Measurements from ENCODE around the gene GFAP.
A peak's percentile ranks its signal among the peaks of the same experiment; 100 is the strongest.
"Not testable (repeated sequence)": the region's sequence is repeated elsewhere in the genome, so short reads cannot be mapped to it uniquely, and the experiment has no call there.

GFAP gene

GRCh38 chr17:44915321-44915726 lies at the start of gene GFAP:
TSS of gene GFAP (minus strand) at chr17:44915500. CDS start at chr17:44915486, 14 bp downstream.
- DNase-seq (ENCODE audit: low spot score): no peak

DNA sequence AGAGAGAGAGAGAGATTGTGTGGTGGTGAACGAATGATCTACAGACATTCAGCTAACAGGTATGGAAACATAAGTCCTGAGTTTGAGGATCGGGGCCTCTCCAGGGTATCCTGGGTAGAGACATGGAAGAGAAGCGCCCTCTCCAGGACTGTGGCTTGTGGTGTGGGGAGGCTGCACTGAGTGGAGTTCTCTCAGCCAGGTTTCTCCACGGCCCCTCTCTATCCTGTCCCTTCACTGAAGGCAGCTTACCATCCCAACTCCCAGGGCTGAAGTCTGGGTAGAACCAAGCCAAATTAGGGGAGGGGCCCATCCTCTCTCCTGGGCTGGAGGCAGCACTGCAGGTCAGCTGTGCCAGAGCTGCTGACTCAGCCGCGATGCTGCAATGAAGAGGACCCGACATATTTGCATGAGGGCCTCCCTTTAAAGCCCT lies 46.6 kb upstream of the GFAP start:
- DNase-seq (ENCODE audit: low spot score): no peak

- DNase-seq (ENCODE audit: low spot score): no peak
Observed at GRCh38 chr17:44960691-44961090, 45.4 kb upstream of the GFAP start.

DNA sequence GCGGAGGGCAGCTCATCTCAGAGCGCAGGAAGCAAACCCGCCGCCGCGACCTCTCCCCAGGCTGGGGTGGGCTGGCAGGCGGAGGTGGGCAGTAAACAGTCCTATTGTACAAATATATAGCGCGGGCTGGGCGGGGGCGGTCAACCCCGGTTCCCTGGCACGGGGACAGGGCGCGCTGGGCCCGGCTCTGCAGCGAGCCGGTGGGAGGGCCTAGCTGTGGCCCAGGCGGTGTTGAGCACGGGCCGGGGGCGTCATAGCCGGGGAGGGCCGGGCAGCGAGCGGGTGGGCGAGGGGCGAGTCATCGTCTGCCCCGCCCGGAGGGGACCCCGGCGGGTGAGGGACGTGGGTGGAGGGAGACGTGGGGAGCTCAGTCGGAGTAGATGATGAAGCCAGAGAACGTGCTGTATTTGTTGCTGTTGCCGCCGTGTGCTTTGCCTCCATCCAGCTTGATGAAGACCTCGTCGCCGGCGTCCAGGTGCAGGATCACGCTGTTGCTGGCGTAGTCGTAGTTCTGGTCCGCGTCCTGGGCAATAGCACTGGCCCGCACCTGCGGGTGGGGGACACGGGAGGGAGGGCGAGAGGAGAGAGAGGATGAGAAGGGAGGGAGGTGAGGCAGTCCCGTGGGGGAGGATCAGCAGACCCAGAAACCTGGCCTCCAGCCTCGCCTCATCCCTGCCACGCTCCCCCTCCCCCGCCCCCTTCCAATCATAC lies 44.7 kb upstream of the GFAP start:
- no peak for DNase-seq (ENCODE audit: low spot score)

- DNase-seq (ENCODE audit: low spot score): peak; percentile 46
Observed at GRCh38 chr17:44956998-44957981, 42.0 kb upstream of the GFAP start.

GRCh38 chr17:44955674-44956425 lies 40.5 kb upstream of the GFAP start:
- DNase-seq (ENCODE audit: low spot score): no peak

DNA sequence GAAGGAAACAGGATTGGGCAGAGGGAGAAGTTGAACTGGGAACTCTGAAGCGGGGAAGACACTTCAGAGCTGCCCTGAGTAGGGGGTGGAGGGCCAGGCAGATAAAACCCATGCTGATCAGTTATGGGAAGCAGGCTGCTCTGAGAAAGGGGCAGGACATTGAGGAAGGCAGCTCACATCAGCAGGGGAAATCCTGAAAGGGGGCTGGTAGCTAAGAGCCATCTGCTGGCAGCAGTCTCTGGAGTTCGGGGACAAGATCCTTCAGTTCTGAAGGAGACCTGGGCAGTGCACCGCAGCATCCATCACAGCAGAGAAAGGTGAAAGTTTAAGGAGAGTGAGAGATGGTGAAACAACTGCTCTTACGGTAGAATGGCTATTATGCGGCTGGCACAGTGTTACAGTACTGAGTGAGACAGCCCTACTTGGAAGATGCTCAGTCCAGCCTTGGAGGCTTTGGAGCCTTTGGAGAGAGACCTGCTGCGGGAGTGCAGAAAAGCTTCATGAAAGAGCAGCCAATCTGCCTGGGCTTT lies 37.7 kb upstream of the GFAP start:
- peak; percentile 52 for DNase-seq (ENCODE audit: low spot score)

- no peak for DNase-seq (ENCODE audit: low spot score)
Observed at GRCh38 chr17:44948315-44948795, 33.1 kb upstream of the GFAP start.

- peak; percentile 98 for DNase-seq (ENCODE audit: low spot score)
Observed at GRCh38 chr17:44947461-44948314, 32.4 kb upstream of the GFAP start, which contains the start of gene KIF18B. TSS of gene KIF18B (minus strand) at chr17:44947773. CDS start at chr17:44936344, 11,429 bp downstream.

GRCh38 chr17:44945652-44946051 lies 30.4 kb upstream of the GFAP start:
- not testable (repeated sequence) for DNase-seq (ENCODE audit: low spot score)

- no peak for DNase-seq (ENCODE audit: low spot score)
Observed at GRCh38 chr17:44942456-44942855, 27.2 kb upstream of the GFAP start.

- no peak for DNase-seq (ENCODE audit: low spot score)
Observed at GRCh38 chr17:44941712-44942331, 26.5 kb upstream of the GFAP start.

- no peak for DNase-seq (ENCODE audit: low spot score)
Observed at GRCh38 chr17:44940768-44941167, 25.5 kb upstream of the GFAP start.

- no peak for DNase-seq (ENCODE audit: low spot score)
Observed at GRCh38 chr17:44940317-44940716, 25.0 kb upstream of the GFAP start.

GRCh38 chr17:44935116-44935515 lies 19.8 kb upstream of the GFAP start:
- no peak for DNase-seq (ENCODE audit: low spot score)

DNA sequence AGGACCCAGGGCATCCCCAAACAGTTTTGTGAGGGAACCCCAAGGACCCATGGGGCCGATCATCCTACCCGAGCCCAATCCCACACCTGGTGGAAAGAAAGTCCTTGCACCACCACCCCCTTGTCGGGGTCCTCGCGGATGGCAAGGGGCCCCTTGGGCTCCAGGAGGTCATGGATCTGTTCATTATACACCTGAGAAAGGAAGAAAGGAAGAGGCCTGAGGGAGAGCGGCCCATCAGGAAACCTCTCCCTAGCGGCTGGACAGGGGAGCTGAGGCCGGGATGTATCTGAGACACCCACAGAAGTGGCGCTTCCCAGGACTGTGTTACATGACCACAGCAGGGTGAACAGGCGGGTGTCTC lies 19.4 kb upstream of the GFAP start:
- no peak for DNase-seq (ENCODE audit: low spot score)

DNA sequence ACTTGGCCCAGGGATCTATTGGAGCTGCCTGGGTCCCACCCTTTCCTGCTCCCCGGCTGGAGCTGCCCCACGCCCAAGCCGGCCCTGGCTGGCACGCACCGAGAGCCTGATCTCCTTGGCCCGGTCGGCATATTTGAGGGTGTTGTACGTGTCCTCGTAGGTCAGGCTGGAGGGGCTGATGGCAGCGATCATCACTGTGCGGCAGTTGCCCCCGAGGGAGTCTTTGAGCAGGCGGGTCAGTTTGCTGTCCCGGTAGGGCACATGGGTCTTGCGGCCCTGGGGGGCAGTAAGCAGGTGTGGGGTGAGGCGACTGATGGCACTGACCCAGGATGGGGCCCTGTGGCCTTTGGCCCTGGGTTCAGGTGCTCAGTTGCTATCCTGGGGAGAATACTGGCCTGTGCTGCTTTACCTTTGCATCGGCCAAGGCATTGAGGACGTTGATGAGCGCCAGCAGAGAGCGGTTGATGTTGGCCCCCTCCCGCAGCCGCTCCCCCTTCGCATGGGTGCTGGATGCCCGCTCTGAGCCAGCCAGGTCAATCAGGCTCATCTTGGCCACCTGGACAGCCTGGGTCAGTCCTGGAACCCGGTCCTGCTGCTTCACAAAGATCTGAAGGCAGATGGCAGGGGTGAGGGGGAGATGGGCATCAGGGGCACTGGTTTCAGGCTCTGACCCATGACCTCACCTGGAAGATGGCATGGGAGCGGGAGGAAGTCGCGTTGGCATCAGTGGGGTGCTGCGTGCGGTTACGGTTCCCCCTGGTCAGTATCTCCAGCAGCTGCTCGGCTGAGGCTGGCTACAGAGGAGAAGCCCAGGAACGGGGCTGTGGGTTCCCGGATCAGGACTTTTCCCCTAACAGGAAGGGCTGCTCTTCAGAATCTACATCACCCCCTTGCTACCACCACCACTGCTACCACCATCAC lies 18.8 kb upstream of the GFAP start:
- no peak for DNase-seq (ENCODE audit: low spot score)

- no peak for DNase-seq (ENCODE audit: low spot score)
Observed at GRCh38 chr17:44932787-44933097, 17.4 kb upstream of the GFAP start.

- DNase-seq (ENCODE audit: low spot score): no peak
Observed at GRCh38 chr17:44932096-44932786, 16.9 kb upstream of the GFAP start.

Measured in ecto neural progenitor cell (in vitro differentiated cells).